Measurements from ENCODE around the gene TRIM29. TPM values are rescaled to one million over a fixed set of nuclear protein-coding genes. Genes with fewer than 3 reads are reported as not detected.

TRIM29 gene
- total RNA-seq, 1 experiment from 2014 or later = 293 TPM

- ChIA-PET POLR2A (ENCODE audit: unreplicated experiment) (no interaction called here), CTCF (no interaction called here)
- Histone ChIP-seq H4K20me1 (ENCODE audit: insufficient read depth) (no peaks in the 10 kb centered on the region), H3K36me3 (ENCODE audit: low read depth) (0 out of 2 replicates have a peak, but pooled peaks cover 9% of the 10 kb centered on the region), H3K79me2 (ENCODE audit: low read depth) (peaks cover 4% of the 10 kb centered on the region), H3K4me3 (no peak overlapping the region), H3F3A (ENCODE audit: insufficient read depth, low read depth) (peaks cover 8% of the 10 kb centered on the region; the same call in 1 of the 2 replicates), H3K27ac (no peak overlapping the region), H3K4me2 (no peak overlapping the region), H3K27me3 (ENCODE audit: insufficient read depth, low read depth) (no peaks in the 10 kb centered on the region), H3K9me2 (ENCODE audit: insufficient read depth) (no peaks in the 10 kb centered on the region), H2AFZ (no peak overlapping the region), H3K4me1 (replicated peaks; ENCODE audit: insufficient read depth) (peaks cover 12% of the 10 kb centered on the region), H3K9me3 (ENCODE audit: insufficient read depth, low read depth) (no peaks in the 10 kb centered on the region)
- no peak for DNase-seq
- intact Hi-C loops (cut with micrococcal nuclease; ENCODE audit: unreplicated experiment) = no loop called here
- TF ChIP-seq CTCF (conservative IDR thresholded peaks at IDR 0.05) = no peak
- no peak for TF ChIP-seq EZH2 (IDR thresholded peaks at IDR 0.05; ENCODE audit: low read depth)
- BruUV-seq (replicated peaks) = no TSS peak
Measured at GRCh38 chr11:120130176-120130980, 7.5 kb downstream of the TRIM29 start.

GRCh38 chr11:120129570-120129969 lies 8.3 kb downstream of the TRIM29 start:
- H3K27me3 ChIP-seq (ENCODE audit: insufficient read depth, low read depth) = no peaks in the 10 kb centered on the region
- POLR2A ChIA-PET (ENCODE audit: unreplicated experiment) = no interaction called here
- H3K4me2 ChIP-seq = no peak overlapping the region
- H2AFZ ChIP-seq = no peak overlapping the region
- no peaks in the 10 kb centered on the region for H3K9me3 ChIP-seq (ENCODE audit: insufficient read depth, low read depth)
- no TSS peak for BruUV-seq (replicated peaks)
- 0 out of 2 replicates have a peak, but pooled peaks cover 9% of the 10 kb centered on the region for H3K36me3 ChIP-seq (ENCODE audit: low read depth)
- no peaks in the 10 kb centered on the region for H3K9me2 ChIP-seq (ENCODE audit: insufficient read depth)
- peaks cover 16% of the 10 kb centered on the region for H3K4me1 ChIP-seq (replicated peaks; ENCODE audit: insufficient read depth)
- H4K20me1 ChIP-seq (ENCODE audit: insufficient read depth) = no peaks in the 10 kb centered on the region
- DNase-seq = no peak
- CTCF ChIA-PET = no interaction called here
- no peak overlapping the region for H3K27ac ChIP-seq
- H3F3A ChIP-seq (ENCODE audit: insufficient read depth, low read depth) = peaks cover 9% of the 10 kb centered on the region
- intact Hi-C loops (cut with micrococcal nuclease; ENCODE audit: unreplicated experiment) = loop anchor here (10.0 kb wide), 1 partner anchor 765 kb away; no protein-coding TSS in a partner anchor
- H3K4me3 ChIP-seq = no peak overlapping the region
- no peak for TF ChIP-seq EZH2 (IDR thresholded peaks at IDR 0.05; ENCODE audit: low read depth)
- no peak for TF ChIP-seq CTCF (conservative IDR thresholded peaks at IDR 0.05)
- H3K79me2 ChIP-seq (ENCODE audit: low read depth) = no peaks in the 10 kb centered on the region

- intact Hi-C loops (cut with micrococcal nuclease; ENCODE audit: unreplicated experiment) = loop anchor here (10.0 kb wide), 1 partner anchor 764 kb away; no protein-coding TSS in a partner anchor
- DNase-seq = peak in 1 of 2 experiments; percentile 61
- no peaks in the 10 kb centered on the region for H3K79me2 ChIP-seq (ENCODE audit: low read depth)
- H3F3A ChIP-seq (ENCODE audit: insufficient read depth, low read depth) = peaks cover 17% of the 10 kb centered on the region
- H3K36me3 ChIP-seq (ENCODE audit: low read depth) = 0 out of 2 replicates have a peak, but pooled peaks cover 9% of the 10 kb centered on the region
- BruUV-seq (replicated peaks) = TSS peak; percentile 23
- no peaks in the 10 kb centered on the region for H3K9me3 ChIP-seq (ENCODE audit: insufficient read depth, low read depth)
- no peak overlapping the region for H3K4me3 ChIP-seq
- peaks cover 26% of the 10 kb centered on the region for H3K4me1 ChIP-seq (replicated peaks; ENCODE audit: insufficient read depth)
- no peak overlapping the region for H3K4me2 ChIP-seq
- CTCF ChIA-PET = no interaction called here
- H4K20me1 ChIP-seq (ENCODE audit: insufficient read depth) = no peaks in the 10 kb centered on the region
- H2AFZ ChIP-seq = no peak overlapping the region
- no peaks in the 10 kb centered on the region for H3K9me2 ChIP-seq (ENCODE audit: insufficient read depth)
- H3K27ac ChIP-seq = no peak overlapping the region
- H3K27me3 ChIP-seq (ENCODE audit: insufficient read depth, low read depth) = no peaks in the 10 kb centered on the region
- POLR2A ChIA-PET (ENCODE audit: unreplicated experiment) = no interaction called here
- TF ChIP-seq EZH2 (IDR thresholded peaks at IDR 0.05; ENCODE audit: low read depth) (no peak), CTCF (conservative IDR thresholded peaks at IDR 0.05) (no peak)
Measured at GRCh38 chr11:120128392-120129119, 9.4 kb downstream of the TRIM29 start.
